SJCRH30 (cell line): ENCODE results near the gene PADI2. TPM values are rescaled to one million over a fixed set of nuclear protein-coding genes. Genes with fewer than 3 reads are reported as not detected.
A peak's percentile ranks its signal among the peaks of the same experiment; 100 is the strongest.

Experiments
- DNase-seq, 2 experiments: peaks; one replicate each; pipeline ENCODE4 v3.0.0-alpha.2; 2015 to 2020
- H3K27ac ChIP-seq: fragments of 250-450 bp; sonication (Bioruptor Pico); 2 replicates; pipeline ENCODE4 v1.5.1; 2020; ENCODE audit warnings: mild to moderate bottlenecking, moderate library complexity
- H3K27me3 ChIP-seq: fragments of 250-450 bp; sonication (Bioruptor Pico); 2 replicates; pipeline ENCODE4 v1.5.1; 2020; ENCODE audit warnings: mild to moderate bottlenecking, moderate library complexity
- H3K36me3 ChIP-seq: fragments of 250-450 bp; sonication (Bioruptor Pico); 2 replicates; pipeline ENCODE4 v1.5.1; 2020; ENCODE audit warnings: mild to moderate bottlenecking, moderate library complexity
- H3K4me1 ChIP-seq: fragments of 250-450 bp; sonication (Bioruptor Pico); 2 replicates; pipeline ENCODE4 v1.5.1; 2020; ENCODE audit warnings: mild to moderate bottlenecking, moderate library complexity
- H3K4me3 ChIP-seq: fragments of 250-450 bp; sonication (Bioruptor Pico); 2 replicates; pipeline ENCODE4 v1.5.1; 2020; ENCODE audit warnings: mild to moderate bottlenecking, moderate library complexity
- H3K9me3 ChIP-seq: fragments of 250-450 bp; sonication (Bioruptor Pico); replicated peaks from 2 replicates; pipeline ENCODE4 v1.5.1; 2020; ENCODE audit warnings: mild to moderate bottlenecking, moderate library complexity
- total RNA-seq: library from RNA; depleted of rRNA; stranded (reverse); fragments of >200 nt; shearing (Covaris generic); gene quantifications from 2 replicates; pipeline ENCODE4 v1.2.3, GENCODE V29; 2014; rRNA removed

The PADI2 gene
- 4.3 and 4.6 TPM in 2 replicates for total RNA-seq

- H3K27me3 ChIP-seq, result no peaks in the 10 kb centered on the region
- peaks cover 68% of the 10 kb centered on the region for H3K4me1 ChIP-seq
- no peaks in the 10 kb centered on the region for H3K9me3 ChIP-seq
- no peak for DNase-seq
- H3K4me3 ChIP-seq, result peak within 1 kb of the TSS; percentile 38
- peak within 1 kb of the TSS; percentile 14; the same call in 1 of the 2 replicates for H3K27ac ChIP-seq
- H3K36me3 ChIP-seq, result no peaks in the 10 kb centered on the region
Measured at GRCh38 chr1:17119076-17119772, at the start of gene PADI2. PADI2 (minus strand) TSS chr1:17119451; CDS start chr1:17119371, 80 bp downstream.

GRCh38 chr1:17168091-17168876 is 49.0 kb upstream of the PADI2 start:
- peaks cover 30% of the 10 kb centered on the region for H3K4me1 ChIP-seq
- DNase-seq, result peak; percentile 40 to 45
- no peaks in the 10 kb centered on the region for H3K36me3 ChIP-seq
- no peaks in the 10 kb centered on the region for H3K9me3 ChIP-seq
- no peak overlapping the region for H3K4me3 ChIP-seq
- no peaks in the 10 kb centered on the region; the same call in 1 of the 2 replicates for H3K27me3 ChIP-seq
- H3K27ac ChIP-seq, result peak overlapping the region; percentile 37; the same call in 1 of the 2 replicates

GRCh38 chr1:17167786-17168090 is 48.5 kb upstream of the PADI2 start:
- Histone ChIP-seq H3K27me3 (no peaks in the 10 kb centered on the region; the same call in 1 of the 2 replicates), H3K4me3 (no peak overlapping the region), H3K9me3 (no peaks in the 10 kb centered on the region), H3K36me3 (no peaks in the 10 kb centered on the region), H3K27ac (no peak overlapping the region), H3K4me1 (peaks cover 31% of the 10 kb centered on the region)
- no peak for DNase-seq

GRCh38 chr1:17167041-17167785 is 48.0 kb upstream of the PADI2 start:
- H3K4me1 ChIP-seq, result peaks cover 31% of the 10 kb centered on the region
- no peaks in the 10 kb centered on the region; the same call in 1 of the 2 replicates for H3K27me3 ChIP-seq
- no peak overlapping the region for H3K27ac ChIP-seq
- no peaks in the 10 kb centered on the region for H3K36me3 ChIP-seq
- no peaks in the 10 kb centered on the region for H3K9me3 ChIP-seq
- no peak overlapping the region for H3K4me3 ChIP-seq
- peak; percentile 27 to 57 for DNase-seq

GRCh38 chr1:17165823-17166222 is 46.6 kb upstream of the PADI2 start:
- Histone ChIP-seq H3K36me3 (no peaks in the 10 kb centered on the region), H3K9me3 (no peaks in the 10 kb centered on the region), H3K4me3 (no peak overlapping the region), H3K27me3 (no peaks in the 10 kb centered on the region; the same call in 1 of the 2 replicates), H3K4me1 (peaks cover 31% of the 10 kb centered on the region), H3K27ac (no peak overlapping the region)
- no peak for DNase-seq

- DNase-seq, result peak; percentile 40 to 51
- Histone ChIP-seq H3K9me3 (no peaks in the 10 kb centered on the region), H3K36me3 (no peaks in the 10 kb centered on the region), H3K4me3 (no peak overlapping the region), H3K27ac (no peak overlapping the region), H3K27me3 (no peaks in the 10 kb centered on the region), H3K4me1 (peaks cover 29% of the 10 kb centered on the region)
Measured at GRCh38 chr1:17163789-17164666, 44.8 kb upstream of the PADI2 start.

GRCh38 chr1:17163371-17163770 is 44.1 kb upstream of the PADI2 start:
- no peak overlapping the region for H3K27ac ChIP-seq
- H3K4me3 ChIP-seq, result no peak overlapping the region
- no peaks in the 10 kb centered on the region for H3K36me3 ChIP-seq
- no peaks in the 10 kb centered on the region for H3K27me3 ChIP-seq
- no peak for DNase-seq
- H3K4me1 ChIP-seq, result peaks cover 24% of the 10 kb centered on the region
- no peaks in the 10 kb centered on the region for H3K9me3 ChIP-seq

- Histone ChIP-seq H3K27me3 (no peaks in the 10 kb centered on the region), H3K9me3 (no peaks in the 10 kb centered on the region), H3K4me1 (peaks cover 20% of the 10 kb centered on the region), H3K27ac (no peak overlapping the region), H3K4me3 (no peak overlapping the region), H3K36me3 (no peaks in the 10 kb centered on the region)
- DNase-seq, result peak in 1 of 2 experiments; percentile 45
Measured at GRCh38 chr1:17162941-17163340, 43.7 kb upstream of the PADI2 start.

- no peaks in the 10 kb centered on the region for H3K36me3 ChIP-seq
- H3K4me1 ChIP-seq, result peaks cover 13% of the 10 kb centered on the region
- DNase-seq, result no peak
- H3K9me3 ChIP-seq, result no peaks in the 10 kb centered on the region
- H3K27ac ChIP-seq, result no peak overlapping the region
- no peaks in the 10 kb centered on the region for H3K27me3 ChIP-seq
- H3K4me3 ChIP-seq, result no peak overlapping the region
Measured at GRCh38 chr1:17161926-17162800, 42.9 kb upstream of the PADI2 start.

GRCh38 chr1:17161137-17161740 is 42.0 kb upstream of the PADI2 start:
- H3K4me1 ChIP-seq, result peaks cover 13% of the 10 kb centered on the region
- H3K36me3 ChIP-seq, result no peaks in the 10 kb centered on the region
- no peak overlapping the region for H3K4me3 ChIP-seq
- DNase-seq, result peak in 1 of 2 experiments; percentile 17
- 0 out of 2 replicates have a peak, but pooled peaks cover 1% of the 10 kb centered on the region for H3K9me3 ChIP-seq
- no peaks in the 10 kb centered on the region for H3K27me3 ChIP-seq
- no peak overlapping the region for H3K27ac ChIP-seq

- Histone ChIP-seq H3K36me3 (no peaks in the 10 kb centered on the region), H3K4me1 (peaks cover 7% of the 10 kb centered on the region), H3K4me3 (no peak overlapping the region), H3K9me3 (0 out of 2 replicates have a peak, but pooled peaks cover 5% of the 10 kb centered on the region), H3K27me3 (no peaks in the 10 kb centered on the region), H3K27ac (no peak overlapping the region)
- no peak for DNase-seq
Measured at GRCh38 chr1:17158961-17159360, 39.7 kb upstream of the PADI2 start.

- H3K27me3 ChIP-seq, result no peaks in the 10 kb centered on the region
- H3K27ac ChIP-seq, result no peak overlapping the region
- H3K4me3 ChIP-seq, result no peak overlapping the region
- H3K9me3 ChIP-seq, result peaks cover 8% of the 10 kb centered on the region; the same call in 1 of the 2 replicates
- no peaks in the 10 kb centered on the region for H3K4me1 ChIP-seq
- H3K36me3 ChIP-seq, result no peaks in the 10 kb centered on the region
- no peak for DNase-seq
Measured at GRCh38 chr1:17156108-17156507, 36.9 kb upstream of the PADI2 start.
